GM19463 (cell line): ENCODE measurements around the gene TEX261.

Experiments
- ATAC-seq: cut with Tn5 transposase; IDR thresholded peaks from one replicate; pipeline ENCODE4 v1.9.1; 2021; ENCODE audit warnings: mild to moderate bottlenecking, moderate library complexity; ENCODE audit not compliant: unreplicated experiment

Gene TEX261

GRCh38 chr2:70937866-70938585, 56.6 kb downstream of the TEX261 start:
- no peak for ATAC-seq

GRCh38 chr2:70936979-70937811, 57.5 kb downstream of the TEX261 start:
- ATAC-seq = no peak

GRCh38 chr2:70936165-70936978, 58.3 kb downstream of the TEX261 start:
- ATAC-seq = no peak
